Naive B cell (primary cell): ENCODE results near the gene GAPT. TPM values are rescaled to one million over a fixed set of nuclear protein-coding genes. Genes with fewer than 3 reads are reported as not detected.

Experiments used
- ATAC-seq, 2 donors: fragments of 150-1000 bp; cut with Tn5 transposase; 2 replicates each; pipeline ENCODE4 v1.10.0; 2021; ENCODE audit warnings: low read depth in 2 of 2, mild to moderate bottlenecking in 2 of 2, moderate library complexity in 2 of 2
- DNase-seq: peaks from one replicate; pipeline ENCODE4 v3.0.0; 2022
- H3K27ac Mint-ChIP-seq, 6 donors: one replicate each; pipeline ENCODE4 v1.8.0; 2020 to 2022; ENCODE audit warnings: mild to moderate bottlenecking in 6 of 6, mixed read lengths in 6 of 6, moderate library complexity in 5 of 6, inconsistent platforms in 2 of 6
- H3K27me3 Mint-ChIP-seq, 3 donors: one replicate each; pipeline ENCODE4 v1.8.0; 2021 to 2022; ENCODE audit warnings: mixed read lengths in 3 of 3, mild to moderate bottlenecking in 1 of 3
- H3K36me3 Mint-ChIP-seq, 2 donors: one replicate each; pipeline ENCODE4 v1.8.0; 2020 to 2022; ENCODE audit warnings: mixed read lengths in 2 of 2, inconsistent platforms in 1 of 2, mild to moderate bottlenecking in 1 of 2
- H3K4me1 Mint-ChIP-seq, 3 donors: one replicate each; pipeline ENCODE4 v1.8.0; 2020 to 2022; ENCODE audit warnings: mixed read lengths in 3 of 3, inconsistent platforms in 1 of 3, mild to moderate bottlenecking in 1 of 3, moderate library complexity in 1 of 3
- H3K4me3 Mint-ChIP-seq, 8 donors: one replicate each; pipeline ENCODE4 v1.8.0; 2020 to 2022; ENCODE audit warnings: mild to moderate bottlenecking in 8 of 8, mixed read lengths in 8 of 8, moderate library complexity in 8 of 8, inconsistent platforms in 2 of 8
- H3K9me3 Mint-ChIP-seq, 7 donors: one replicate each; pipeline ENCODE4 v1.8.0; 2020 to 2022; ENCODE audit warnings: mixed read lengths in 7 of 7, mild to moderate bottlenecking in 5 of 7, inconsistent platforms in 2 of 7, moderate library complexity in 1 of 7
- polyA plus RNA-seq, 6 donors: library from polyadenylated mRNA; unstranded; fragments of 300-500 nt; fragmentation: Illumina TruSeq; gene quantifications; one replicate each; pipeline ENCODE4 v1.2.3, GENCODE V29; 2021; ENCODE audit warnings: low read depth in 6 of 6

GAPT gene
- polyA plus RNA-seq, 6 donors from 2014 or later = 308 to 432 (median 350) TPM

- DNase-seq (no peak), ATAC-seq (no peak)
- peaks cover 0 to 1% (median 0%) of the 10 kb centered on the region in 7 donors for H3K9me3 Mint-ChIP-seq
- peaks cover 16 to 18% of the 10 kb centered on the region in 2 donors for H3K36me3 Mint-ChIP-seq
- no peak overlapping the region for H3K4me3 Mint-ChIP-seq
- peak overlapping the region in 1 of 6 donors; percentile 18 for H3K27ac Mint-ChIP-seq
- no peaks in the 10 kb centered on the region for H3K27me3 Mint-ChIP-seq
- peaks cover 4 to 13% (median 6%) of the 10 kb centered on the region in 3 donors for H3K4me1 Mint-ChIP-seq
Measured at GRCh38 chr5:58456026-58456425, 35.2 kb upstream of the GAPT start.

GRCh38 chr5:58456486-58456885, 34.7 kb upstream of the GAPT start:
- Mint-ChIP-seq H3K4me1 (peaks cover 7 to 16% (median 8%) of the 10 kb centered on the region in 3 donors), H3K36me3 (peaks cover 16 to 18% of the 10 kb centered on the region in 2 donors)
- no peak for ATAC-seq

DNA sequence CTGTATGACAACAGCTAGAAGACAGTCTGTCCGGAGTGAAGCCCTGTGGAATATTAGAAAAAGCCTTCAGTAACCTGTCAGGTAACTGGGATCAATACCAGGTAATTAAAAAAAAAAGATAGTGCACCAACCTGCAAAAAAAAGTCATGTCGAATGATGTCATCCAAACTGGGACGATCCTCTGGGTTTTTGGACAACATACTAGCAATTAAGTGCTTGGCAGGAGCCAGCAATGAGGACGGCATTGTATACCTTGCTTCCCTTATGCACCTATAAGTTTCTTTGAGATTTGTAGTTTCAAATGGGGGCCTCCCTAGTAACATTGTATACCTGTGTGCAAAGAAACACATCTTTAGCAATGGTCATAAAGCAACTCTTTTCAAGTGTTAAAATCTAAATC, 34.2 kb upstream of the GAPT start:
- no peak for DNase-seq
- H3K27me3 Mint-ChIP-seq = no peaks in the 10 kb centered on the region
- peaks cover 0 to 1% (median 0%) of the 10 kb centered on the region in 7 donors for H3K9me3 Mint-ChIP-seq
- no peak for ATAC-seq
- no peak overlapping the region for H3K27ac Mint-ChIP-seq
- H3K4me3 Mint-ChIP-seq = peak overlapping the region in 1 of 8 donors; percentile 88
- H3K4me1 Mint-ChIP-seq = peaks cover 7 to 16% (median 8%) of the 10 kb centered on the region in 3 donors
- H3K36me3 Mint-ChIP-seq = peaks cover 16 to 18% of the 10 kb centered on the region in 2 donors

More at GRCh38 chr5:58456486-58456885, 34.7 kb upstream of the GAPT start:
- DNase-seq = no peak
- Mint-ChIP-seq H3K9me3 (peaks cover 0 to 1% (median 0%) of the 10 kb centered on the region in 7 donors), H3K27me3 (no peaks in the 10 kb centered on the region), H3K27ac (no peak overlapping the region), H3K4me3 (no peak overlapping the region)

DNA sequence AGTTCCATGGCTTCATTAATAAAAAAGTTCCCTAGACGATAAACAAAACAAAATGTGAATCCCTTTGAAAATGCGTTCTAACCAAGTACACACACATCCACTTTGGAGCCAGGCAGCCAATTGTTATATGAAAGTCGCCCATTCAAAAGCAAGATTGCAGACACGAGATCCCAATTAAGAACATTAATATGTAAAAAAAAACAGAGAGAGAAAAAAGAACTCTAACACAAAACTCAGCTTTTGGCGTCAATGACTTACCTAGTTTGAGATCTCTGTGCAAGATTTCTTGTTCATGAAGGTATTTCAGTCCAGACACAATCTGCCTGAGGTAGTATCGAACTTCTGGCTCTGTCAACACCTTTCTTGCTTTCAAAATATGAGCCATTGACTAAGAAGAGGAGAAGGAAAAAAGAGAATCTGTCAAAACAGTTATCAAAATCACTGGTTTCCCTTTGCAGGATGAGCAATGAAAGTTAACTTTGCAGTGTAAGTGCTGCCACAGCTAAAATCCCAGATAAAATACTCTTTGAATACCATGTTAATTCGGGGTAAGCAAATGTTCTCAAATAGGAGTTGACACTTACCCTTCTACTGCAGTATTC, 33.0 kb upstream of the GAPT start:
- Mint-ChIP-seq H3K27me3 (no peaks in the 10 kb centered on the region), H3K36me3 (peaks cover 16 to 18% of the 10 kb centered on the region in 2 donors), H3K4me3 (peak overlapping the region in 7 of 8 donors; percentile 47 to 92 (median 88)), H3K4me1 (peaks cover 8 to 16% (median 10%) of the 10 kb centered on the region in 3 donors), H3K27ac (no peak overlapping the region), H3K9me3 (peaks cover 0 to 1% (median 0%) of the 10 kb centered on the region in 7 donors)
- no peak for DNase-seq
- no peak for ATAC-seq

DNA sequence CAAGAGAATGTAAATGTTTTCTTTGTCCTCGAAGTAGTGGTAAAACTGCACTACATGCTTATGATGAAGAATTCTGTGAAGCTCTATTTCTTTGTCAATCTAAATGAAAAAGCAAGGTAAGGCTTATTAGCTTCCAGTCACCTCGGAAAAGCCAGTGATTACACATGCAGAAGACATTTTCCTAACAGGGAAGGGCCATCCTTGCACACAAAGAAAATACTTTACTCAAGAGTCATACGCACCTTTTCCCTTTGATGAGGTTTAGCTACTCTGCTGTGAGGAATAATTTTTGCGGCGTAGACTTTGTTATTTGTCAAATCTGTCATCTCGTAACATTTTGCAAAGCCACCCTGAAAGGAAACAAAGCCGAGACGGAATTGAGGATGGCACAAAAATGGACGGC, 32.5 kb upstream of the GAPT start:
- H3K36me3 Mint-ChIP-seq = peaks cover 16 to 18% of the 10 kb centered on the region in 2 donors
- H3K4me3 Mint-ChIP-seq = peak overlapping the region; percentile 85 to 98 (median 90)
- peak overlapping the region in 3 of 6 donors; percentile 60 to 95 (median 82) for H3K27ac Mint-ChIP-seq
- DNase-seq (no peak), ATAC-seq (no peak)
- no peaks in the 10 kb centered on the region for H3K27me3 Mint-ChIP-seq
- H3K9me3 Mint-ChIP-seq = peaks cover 0 to 1% (median 0%) of the 10 kb centered on the region in 7 donors
- peaks cover 8 to 16% (median 10%) of the 10 kb centered on the region in 3 donors for H3K4me1 Mint-ChIP-seq

DNA sequence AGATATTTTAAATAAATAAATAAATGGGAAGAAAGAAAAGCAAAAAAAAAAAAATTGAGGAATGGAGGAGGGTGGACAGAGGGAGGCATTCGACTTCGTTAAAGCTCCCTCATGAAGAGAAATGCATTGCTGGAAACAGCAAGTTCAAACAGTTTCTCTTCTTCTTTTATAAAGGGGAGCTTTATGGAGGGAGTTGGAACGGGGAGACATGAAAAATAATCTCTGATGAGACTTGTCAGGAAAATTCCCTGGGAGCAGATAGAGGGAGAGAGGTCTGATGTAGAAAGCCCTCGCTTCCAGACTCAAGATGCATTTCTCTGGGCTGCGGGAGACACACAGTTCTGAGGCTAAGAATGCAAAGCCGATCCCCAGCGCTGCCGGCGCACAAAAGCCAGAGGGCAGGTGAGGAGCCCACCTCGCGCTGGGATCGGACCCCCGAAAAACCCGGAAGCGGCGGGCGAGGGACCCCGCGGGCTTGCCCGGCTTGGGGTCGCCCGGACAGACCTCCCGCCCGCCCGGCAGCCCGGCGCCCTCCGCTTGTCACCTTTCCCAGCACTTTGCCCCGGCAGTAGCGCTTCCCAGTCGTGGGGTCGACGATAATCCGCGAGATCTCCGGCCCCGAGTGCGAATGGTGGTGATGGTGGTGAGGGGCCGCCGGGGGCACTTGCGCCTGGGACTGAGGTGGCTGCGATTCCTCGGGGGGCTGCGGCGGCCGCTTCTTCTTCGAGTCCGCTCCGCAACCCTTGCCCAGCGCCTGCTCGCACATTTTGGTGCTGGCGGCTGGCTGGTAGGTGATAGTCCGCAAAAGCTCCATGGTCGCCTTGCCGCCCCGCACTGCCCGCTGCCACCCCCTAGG, 31.9 kb upstream of the GAPT start:
- Mint-ChIP-seq H3K36me3 (peaks cover 11 to 15% of the 10 kb centered on the region in 2 donors), H3K4me3 (peak overlapping the region; percentile 85 to 98 (median 90)), H3K27me3 (no peaks in the 10 kb centered on the region), H3K9me3 (peaks cover 0 to 1% (median 0%) of the 10 kb centered on the region in 7 donors), H3K4me1 (peaks cover 8 to 16% (median 10%) of the 10 kb centered on the region in 3 donors), H3K27ac (peak overlapping the region; percentile 81 to 95 (median 87))
- DNase-seq (peak; percentile 35), ATAC-seq (no peak)

- H3K4me1 Mint-ChIP-seq = peaks cover 8 to 16% (median 10%) of the 10 kb centered on the region in 3 donors
- ATAC-seq (peak; percentile 80 to 83), DNase-seq (peak; percentile 96)
- peak within 1 kb of the TSS; percentile 81 to 95 (median 88) for H3K27ac Mint-ChIP-seq
- H3K4me3 Mint-ChIP-seq = peak within 1 kb of the TSS; percentile 85 to 98 (median 90)
- H3K9me3 Mint-ChIP-seq = peaks cover 0 to 1% (median 0%) of the 10 kb centered on the region in 7 donors
- no peaks in the 10 kb centered on the region for H3K27me3 Mint-ChIP-seq
- peaks cover 3 to 7% of the 10 kb centered on the region in 2 donors for H3K36me3 Mint-ChIP-seq
Measured at GRCh38 chr5:58460002-58460731, 31.1 kb upstream of the GAPT start, which contains the start of gene PLK2. Gene PLK2 (minus strand): TSS chr5:58460086. CDS start chr5:58459959, 127 bp downstream.

- Mint-ChIP-seq H3K27me3 (no peaks in the 10 kb centered on the region), H3K27ac (peak overlapping the region; percentile 67 to 95 (median 88)), H3K4me3 (peak overlapping the region; percentile 85 to 98 (median 88)), H3K36me3 (peaks cover 0 to 3% of the 10 kb centered on the region in 2 donors), H3K4me1 (peaks cover 8 to 16% (median 10%) of the 10 kb centered on the region in 3 donors), H3K9me3 (peaks cover 0 to 1% (median 0%) of the 10 kb centered on the region in 7 donors)
- ATAC-seq = peak; percentile 63
- peak; percentile 86 for DNase-seq
Measured at GRCh38 chr5:58460732-58461286, 30.4 kb upstream of the GAPT start.

GRCh38 chr5:58462154-58462553, 29.1 kb upstream of the GAPT start:
- no peaks in the 10 kb centered on the region for H3K27me3 Mint-ChIP-seq
- no peaks in the 10 kb centered on the region for H3K36me3 Mint-ChIP-seq
- DNase-seq (no peak), ATAC-seq (no peak)
- H3K4me3 Mint-ChIP-seq = peak overlapping the region in 1 of 8 donors; percentile 77
- no peak overlapping the region for H3K27ac Mint-ChIP-seq
- H3K9me3 Mint-ChIP-seq = peaks cover 0 to 1% (median 0%) of the 10 kb centered on the region in 7 donors
- H3K4me1 Mint-ChIP-seq = peaks cover 8 to 22% (median 10%) of the 10 kb centered on the region in 3 donors

DNA sequence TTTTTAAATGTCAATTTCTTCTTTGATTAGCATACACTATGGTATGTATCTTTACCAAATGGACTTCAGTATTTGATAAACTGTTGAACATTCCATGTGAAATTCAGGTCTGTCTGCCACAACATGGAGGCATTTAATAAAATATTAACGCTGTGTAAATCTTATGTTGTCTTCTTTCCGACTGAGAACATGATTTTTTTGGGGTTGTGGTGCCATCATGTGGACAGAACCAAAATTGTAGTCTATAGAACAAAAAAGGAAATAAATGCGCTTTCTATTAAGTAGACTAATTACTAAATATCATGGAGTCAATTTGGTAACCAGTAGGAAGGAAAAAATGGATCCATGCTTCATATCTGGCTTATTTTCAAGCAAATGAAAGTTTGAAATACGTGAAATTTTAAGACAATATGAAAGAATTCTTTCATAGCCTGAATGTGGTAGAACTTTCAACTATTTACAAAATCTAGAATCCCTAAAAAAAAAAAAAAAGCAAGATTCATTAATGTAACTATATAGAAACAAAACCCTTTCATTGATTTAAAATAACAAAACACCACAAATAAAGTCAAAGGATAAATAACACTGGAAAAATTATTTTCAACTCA, 28.5 kb upstream of the GAPT start:
- Mint-ChIP-seq H3K4me3 (peak overlapping the region in 1 of 8 donors; percentile 77), H3K27me3 (no peaks in the 10 kb centered on the region), H3K36me3 (no peaks in the 10 kb centered on the region), H3K27ac (peak overlapping the region in 1 of 6 donors; percentile 49), H3K4me1 (peaks cover 8 to 22% (median 10%) of the 10 kb centered on the region in 3 donors), H3K9me3 (peaks cover 0 to 1% (median 0%) of the 10 kb centered on the region in 7 donors)
- DNase-seq (peak; percentile 56), ATAC-seq (no peak)

DNA sequence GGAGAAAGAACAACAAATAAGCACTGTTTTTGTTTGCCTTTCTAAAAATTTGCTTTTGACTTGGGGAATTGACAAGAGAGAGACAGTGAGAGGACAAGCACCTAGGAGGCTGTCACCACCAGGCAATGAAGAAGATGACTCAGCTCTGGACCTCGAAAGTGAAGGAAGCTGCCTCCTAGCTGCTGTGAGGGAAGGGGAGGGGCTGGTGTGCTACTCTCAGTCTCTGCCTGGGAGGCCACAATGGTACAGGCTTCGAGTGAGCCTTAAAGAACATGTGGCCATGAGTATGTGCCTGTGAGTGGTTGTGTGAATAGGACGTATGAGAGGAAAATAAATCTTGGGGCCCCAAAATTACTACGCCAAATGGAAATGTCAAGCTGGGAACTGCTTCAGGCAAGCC, 24.3 kb upstream of the GAPT start:
- ATAC-seq (peak in 1 of 2 donors; percentile 30), DNase-seq (no peak)
- Mint-ChIP-seq H3K36me3 (no peaks in the 10 kb centered on the region), H3K9me3 (peaks cover 0 to 2% (median 0%) of the 10 kb centered on the region in 7 donors), H3K27ac (peak overlapping the region in 1 of 6 donors; percentile 52), H3K27me3 (no peaks in the 10 kb centered on the region), H3K4me1 (peaks cover 14 to 17% (median 14%) of the 10 kb centered on the region in 3 donors), H3K4me3 (no peak overlapping the region)

GRCh38 chr5:58469896-58470295, 21.3 kb upstream of the GAPT start:
- Mint-ChIP-seq H3K36me3 (no peaks in the 10 kb centered on the region), H3K27ac (no peak overlapping the region), H3K27me3 (no peaks in the 10 kb centered on the region), H3K4me1 (peaks cover 11 to 17% (median 14%) of the 10 kb centered on the region in 3 donors), H3K4me3 (peak overlapping the region in 1 of 8 donors; percentile 26), H3K9me3 (peaks cover 0 to 9% (median 4%) of the 10 kb centered on the region in 7 donors)
- DNase-seq (no peak), ATAC-seq (peak; percentile 52 to 70)
